ENCODE results near the gene CDH4. TPM values are rescaled to one million over a fixed set of nuclear protein-coding genes. Genes with fewer than 3 reads are reported as not detected.

The CDH4 gene
- total RNA-seq, 1 experiment from 2014 or later = 5.3 TPM

GRCh38 chr20:61728786-61729770, 477.0 kb downstream of the CDH4 start (continued):
- TF ChIP-seq, protein P1, sequence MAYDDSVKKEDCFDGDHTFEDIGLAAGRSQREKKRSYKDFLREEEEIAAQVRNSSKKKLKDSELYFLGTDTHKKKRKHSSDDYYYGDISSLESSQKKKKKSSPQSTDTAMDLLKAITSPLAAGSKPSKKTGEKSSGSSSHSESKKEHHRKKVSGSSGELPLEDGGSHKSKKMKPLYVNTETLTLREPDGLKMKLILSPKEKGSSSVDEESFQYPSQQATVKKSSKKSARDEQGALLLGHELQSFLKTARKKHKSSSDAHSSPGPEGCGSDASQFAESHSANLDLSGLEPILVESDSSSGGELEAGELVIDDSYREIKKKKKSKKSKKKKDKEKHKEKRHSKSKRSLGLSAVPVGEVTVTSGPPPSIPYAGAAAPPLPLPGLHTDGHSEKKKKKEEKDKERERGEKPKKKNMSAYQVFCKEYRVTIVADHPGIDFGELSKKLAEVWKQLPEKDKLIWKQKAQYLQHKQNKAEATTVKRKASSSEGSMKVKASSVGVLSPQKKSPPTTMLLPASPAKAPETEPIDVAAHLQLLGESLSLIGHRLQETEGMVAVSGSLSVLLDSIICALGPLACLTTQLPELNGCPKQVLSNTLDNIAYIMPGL (CRISPR knock-in tag; IDR thresholded peaks at IDR 0.05) = no peak
- TF ChIP-seq MYBL2 (CRISPR knock-in tag; IDR thresholded peaks at IDR 0.05) (no peak), SOX15 (CRISPR knock-in tag; IDR thresholded peaks at IDR 0.05) (no peak)

DNA sequence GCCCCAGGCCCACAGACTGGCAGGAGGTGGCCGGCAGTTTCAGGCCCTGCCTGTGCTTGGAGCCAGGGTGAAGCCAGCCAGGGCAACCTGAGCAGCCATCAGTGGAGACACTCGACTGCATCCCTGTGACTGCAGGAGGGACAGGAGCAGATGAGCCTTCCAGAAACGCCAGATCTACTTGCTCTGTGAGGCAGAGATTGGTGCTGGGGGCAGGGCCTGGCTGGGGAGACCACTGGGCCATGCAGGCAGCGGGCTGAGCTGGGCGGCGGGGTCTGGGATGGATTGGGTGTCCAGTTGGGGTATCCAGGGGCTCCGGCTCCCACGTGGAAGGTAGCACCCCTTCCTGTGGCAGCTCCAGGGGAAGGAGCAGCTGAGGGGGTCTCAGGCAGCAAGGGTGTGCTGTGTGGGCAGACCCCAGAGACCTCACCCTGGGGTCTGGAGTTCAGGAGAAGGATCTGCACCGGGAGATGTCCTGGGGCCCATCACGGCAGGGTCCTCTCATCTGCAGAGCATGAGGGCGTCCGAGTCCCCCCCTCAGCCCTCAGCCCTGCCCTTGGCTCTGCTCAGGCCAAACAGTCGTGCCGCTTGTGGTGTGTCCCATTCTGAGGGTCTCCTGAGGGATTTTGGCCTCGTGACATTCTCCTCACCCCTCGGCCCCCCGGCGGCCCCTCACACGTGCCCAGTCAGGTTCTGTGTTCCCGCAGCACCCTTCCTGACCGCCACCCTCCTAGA, 478.7 kb downstream of the CDH4 start:
- Mint-ChIP-seq H3K36me3 (no peaks in the 10 kb centered on the region), H3K27ac (no peak overlapping the region), H3K27me3 (ENCODE audit: low read depth) (peaks cover 7% of the 10 kb centered on the region), H3K4me1 (0 out of 2 replicates have a peak, but pooled peaks cover 3% of the 10 kb centered on the region), H3K4me3 (no peak overlapping the region), H3K9me3 (no peaks in the 10 kb centered on the region)
- TF ChIP-seq ZNF671 (CRISPR knock-in tag; IDR thresholded peaks at IDR 0.05) (no peak), CTCF (IDR thresholded peaks at IDR 0.05) (no peak), SMAD4 (CRISPR knock-in tag; IDR thresholded peaks at IDR 0.05) (no peak)
- TF ChIP-seq, protein P2, sequence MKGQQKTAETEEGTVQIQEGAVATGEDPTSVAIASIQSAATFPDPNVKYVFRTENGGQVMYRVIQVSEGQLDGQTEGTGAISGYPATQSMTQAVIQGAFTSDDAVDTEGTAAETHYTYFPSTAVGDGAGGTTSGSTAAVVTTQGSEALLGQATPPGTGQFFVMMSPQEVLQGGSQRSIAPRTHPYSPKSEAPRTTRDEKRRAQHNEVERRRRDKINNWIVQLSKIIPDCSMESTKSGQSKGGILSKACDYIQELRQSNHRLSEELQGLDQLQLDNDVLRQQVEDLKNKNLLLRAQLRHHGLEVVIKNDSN (CRISPR knock-in tag; IDR thresholded peaks at IDR 0.05) = no peak
- ChIA-PET POLR2A (no interaction called here), CTCF (no interaction called here)
- DNase-seq (ENCODE audit: low spot score) (no peak), ATAC-seq (no peak)

DNA sequence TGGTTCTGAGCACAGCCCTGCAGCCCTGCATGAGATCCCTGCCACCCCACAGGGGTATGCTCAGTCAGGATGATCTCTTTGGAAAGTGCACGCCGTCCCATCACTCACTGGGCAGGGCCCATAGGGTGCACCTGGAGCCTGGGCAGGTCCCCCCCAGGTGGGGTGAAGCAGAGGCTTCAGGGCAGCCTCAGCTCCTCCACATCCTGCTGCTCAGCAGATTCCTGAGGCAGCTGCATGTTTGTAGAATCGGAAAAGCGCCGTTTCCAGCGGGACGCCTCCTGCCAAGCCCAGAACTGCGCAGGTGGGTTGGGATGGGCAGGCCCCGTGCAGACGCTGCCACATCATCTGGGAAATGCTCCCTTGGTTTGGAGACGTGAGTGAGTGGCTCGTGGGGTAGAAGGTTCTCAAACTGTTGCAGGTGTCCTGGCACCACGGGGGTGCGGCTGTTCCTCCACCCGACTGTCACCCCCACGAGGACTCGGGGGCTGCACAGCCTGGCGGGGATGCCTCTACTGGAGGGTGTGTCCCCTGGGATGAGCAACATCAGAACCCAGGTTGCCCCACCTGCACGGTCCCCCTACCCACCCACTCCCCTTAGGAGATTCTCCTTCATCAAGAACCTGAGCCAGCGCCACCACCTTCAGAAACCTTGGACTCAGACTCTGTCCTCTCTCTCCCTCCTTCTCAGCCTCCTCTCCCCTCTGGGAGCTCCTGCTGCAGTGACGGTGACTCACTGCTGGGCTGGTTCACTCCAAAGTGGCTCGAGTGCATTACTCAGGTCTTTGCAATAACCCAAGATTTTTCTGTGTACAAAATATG, 479.5 kb downstream of the CDH4 start:
- ATAC-seq (no peak), DNase-seq (ENCODE audit: low spot score) (no peak)
- Mint-ChIP-seq H3K27me3 (ENCODE audit: low read depth) (peaks cover 8% of the 10 kb centered on the region), H3K4me3 (no peak overlapping the region), H3K9me3 (no peaks in the 10 kb centered on the region), H3K27ac (no peak overlapping the region), H3K4me1 (0 out of 2 replicates have a peak, but pooled peaks cover 3% of the 10 kb centered on the region), H3K36me3 (no peaks in the 10 kb centered on the region)
- POLR2A ChIA-PET = no interaction called here
- no peak for TF ChIP-seq EMX1 (CRISPR knock-in tag; IDR thresholded peaks at IDR 0.05)
- TF ChIP-seq, protein P3, sequence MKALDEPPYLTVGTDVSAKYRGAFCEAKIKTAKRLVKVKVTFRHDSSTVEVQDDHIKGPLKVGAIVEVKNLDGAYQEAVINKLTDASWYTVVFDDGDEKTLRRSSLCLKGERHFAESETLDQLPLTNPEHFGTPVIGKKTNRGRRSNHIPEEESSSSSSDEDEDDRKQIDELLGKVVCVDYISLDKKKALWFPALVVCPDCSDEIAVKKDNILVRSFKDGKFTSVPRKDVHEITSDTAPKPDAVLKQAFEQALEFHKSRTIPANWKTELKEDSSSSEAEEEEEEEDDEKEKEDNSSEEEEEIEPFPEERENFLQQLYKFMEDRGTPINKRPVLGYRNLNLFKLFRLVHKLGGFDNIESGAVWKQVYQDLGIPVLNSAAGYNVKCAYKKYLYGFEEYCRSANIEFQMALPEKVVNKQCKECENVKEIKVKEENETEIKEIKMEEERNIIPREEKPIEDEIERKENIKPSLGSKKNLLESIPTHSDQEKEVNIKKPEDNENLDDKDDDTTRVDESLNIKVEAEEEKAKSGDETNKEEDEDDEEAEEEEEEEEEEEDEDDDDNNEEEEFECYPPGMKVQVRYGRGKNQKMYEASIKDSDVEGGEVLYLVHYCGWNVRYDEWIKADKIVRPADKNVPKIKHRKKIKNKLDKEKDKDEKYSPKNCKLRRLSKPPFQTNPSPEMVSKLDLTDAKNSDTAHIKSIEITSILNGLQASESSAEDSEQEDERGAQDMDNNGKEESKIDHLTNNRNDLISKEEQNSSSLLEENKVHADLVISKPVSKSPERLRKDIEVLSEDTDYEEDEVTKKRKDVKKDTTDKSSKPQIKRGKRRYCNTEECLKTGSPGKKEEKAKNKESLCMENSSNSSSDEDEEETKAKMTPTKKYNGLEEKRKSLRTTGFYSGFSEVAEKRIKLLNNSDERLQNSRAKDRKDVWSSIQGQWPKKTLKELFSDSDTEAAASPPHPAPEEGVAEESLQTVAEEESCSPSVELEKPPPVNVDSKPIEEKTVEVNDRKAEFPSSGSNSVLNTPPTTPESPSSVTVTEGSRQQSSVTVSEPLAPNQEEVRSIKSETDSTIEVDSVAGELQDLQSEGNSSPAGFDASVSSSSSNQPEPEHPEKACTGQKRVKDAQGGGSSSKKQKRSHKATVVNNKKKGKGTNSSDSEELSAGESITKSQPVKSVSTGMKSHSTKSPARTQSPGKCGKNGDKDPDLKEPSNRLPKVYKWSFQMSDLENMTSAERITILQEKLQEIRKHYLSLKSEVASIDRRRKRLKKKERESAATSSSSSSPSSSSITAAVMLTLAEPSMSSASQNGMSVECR (CRISPR knock-in tag; IDR thresholded peaks at IDR 0.05; ENCODE audit: borderline replicate concordance) = no peak
- TF ChIP-seq TCF7 (CRISPR knock-in tag; IDR thresholded peaks at IDR 0.05; ENCODE audit: low read depth) = no peak
- TF ChIP-seq, protein P4, sequence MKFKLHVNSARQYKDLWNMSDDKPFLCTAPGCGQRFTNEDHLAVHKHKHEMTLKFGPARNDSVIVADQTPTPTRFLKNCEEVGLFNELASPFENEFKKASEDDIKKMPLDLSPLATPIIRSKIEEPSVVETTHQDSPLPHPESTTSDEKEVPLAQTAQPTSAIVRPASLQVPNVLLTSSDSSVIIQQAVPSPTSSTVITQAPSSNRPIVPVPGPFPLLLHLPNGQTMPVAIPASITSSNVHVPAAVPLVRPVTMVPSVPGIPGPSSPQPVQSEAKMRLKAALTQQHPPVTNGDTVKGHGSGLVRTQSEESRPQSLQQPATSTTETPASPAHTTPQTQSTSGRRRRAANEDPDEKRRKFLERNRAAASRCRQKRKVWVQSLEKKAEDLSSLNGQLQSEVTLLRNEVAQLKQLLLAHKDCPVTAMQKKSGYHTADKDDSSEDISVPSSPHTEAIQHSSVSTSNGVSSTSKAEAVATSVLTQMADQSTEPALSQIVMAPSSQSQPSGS (CRISPR knock-in tag; IDR thresholded peaks at IDR 0.05; ENCODE audit: borderline replicate concordance, low read depth) = no peak
- CTCF ChIA-PET = no interaction called here
